GM21825 (cell line): ENCODE measurements around the gene CABLES1.
"Not testable (repeated sequence)": the region's sequence is repeated elsewhere in the genome, so short reads cannot be mapped to it uniquely, and the experiment has no call there.

Experiments
- ATAC-seq: cut with Tn5 transposase; IDR thresholded peaks from one replicate; pipeline ENCODE4 v1.9.1; 2021; ENCODE audit warnings: mild to moderate bottlenecking, moderate library complexity; ENCODE audit not compliant: unreplicated experiment

CABLES1 gene

DNA sequence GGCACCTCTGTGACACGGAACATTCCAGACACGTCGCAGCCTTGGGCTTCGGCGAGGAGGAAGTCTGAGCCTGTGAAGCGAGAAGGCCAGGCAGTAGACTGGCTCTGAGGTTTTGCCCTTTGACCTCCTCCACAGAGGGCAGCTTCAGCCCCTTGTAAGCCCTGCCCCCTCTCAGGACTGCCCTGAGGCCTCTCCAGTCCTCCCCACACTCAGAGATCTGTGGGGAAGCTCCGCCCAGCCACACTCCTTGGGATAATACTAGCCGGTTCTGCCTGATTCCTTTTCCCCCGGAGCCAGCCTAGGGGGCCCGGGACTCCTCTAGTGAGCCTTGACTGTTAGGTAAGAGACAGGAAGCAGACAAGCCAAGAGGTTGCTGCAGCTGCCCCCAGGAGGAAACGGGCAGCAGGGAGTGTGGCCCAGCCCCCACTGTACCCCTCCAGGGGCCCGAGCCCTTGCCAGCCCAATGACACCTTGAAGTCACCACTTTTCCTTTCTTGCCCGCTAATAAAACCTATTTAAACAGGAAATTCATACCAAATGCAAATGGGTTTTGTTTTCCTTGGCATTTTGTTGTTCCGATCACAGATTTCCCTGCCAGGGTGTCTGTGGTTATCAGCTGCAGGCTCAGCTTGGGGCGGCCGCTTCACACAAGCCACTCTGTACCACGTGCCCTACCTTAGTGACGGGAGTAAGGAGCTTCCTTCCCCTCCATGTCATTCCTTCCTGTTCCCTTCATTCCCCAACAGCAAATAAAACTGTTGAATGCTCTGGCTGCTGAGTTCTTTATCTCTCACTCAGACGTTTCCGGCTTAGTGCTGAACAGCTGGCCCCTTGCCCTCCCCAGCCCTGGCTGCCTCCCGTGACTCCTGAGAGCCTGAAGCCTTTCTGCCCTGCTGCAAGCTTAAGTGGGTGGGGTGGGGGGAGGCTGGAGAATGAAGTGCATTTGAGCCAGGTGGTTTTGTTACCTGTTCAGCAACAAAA is 124.7 kb downstream of the CABLES1 start:
- peak; percentile 61 for ATAC-seq

DNA sequence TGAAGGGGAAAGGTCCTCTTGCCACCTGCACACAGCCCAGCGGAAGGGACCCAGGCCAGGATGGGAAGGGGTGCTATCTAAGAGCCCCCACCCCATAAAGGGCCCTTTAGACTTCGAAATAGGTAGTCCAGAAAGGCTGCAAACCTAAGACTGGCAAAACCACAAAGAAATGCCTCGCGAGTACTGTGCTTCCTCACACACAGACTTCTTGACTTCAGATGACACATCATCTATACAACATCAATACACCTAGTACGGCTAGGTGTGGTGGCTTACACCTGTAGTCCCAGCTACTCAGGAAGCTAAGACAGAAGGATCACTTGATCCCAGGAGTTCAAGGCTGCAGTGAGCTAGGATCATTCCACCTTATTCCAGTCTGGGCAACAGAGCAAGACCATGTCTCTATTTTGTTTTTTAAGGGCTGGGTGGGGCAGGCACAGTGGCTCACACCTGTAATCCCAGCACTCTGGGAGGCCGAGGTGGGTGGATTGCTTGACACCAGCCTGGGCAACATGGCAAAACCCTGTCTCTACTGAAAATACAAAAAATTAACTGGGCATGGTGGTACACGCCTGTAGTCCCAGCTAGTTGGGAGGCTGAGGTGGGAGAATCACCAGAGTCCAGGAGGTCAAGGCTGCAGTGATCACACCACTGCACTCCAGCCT is 125.8 kb downstream of the CABLES1 start:
- ATAC-seq: no peak

DNA sequence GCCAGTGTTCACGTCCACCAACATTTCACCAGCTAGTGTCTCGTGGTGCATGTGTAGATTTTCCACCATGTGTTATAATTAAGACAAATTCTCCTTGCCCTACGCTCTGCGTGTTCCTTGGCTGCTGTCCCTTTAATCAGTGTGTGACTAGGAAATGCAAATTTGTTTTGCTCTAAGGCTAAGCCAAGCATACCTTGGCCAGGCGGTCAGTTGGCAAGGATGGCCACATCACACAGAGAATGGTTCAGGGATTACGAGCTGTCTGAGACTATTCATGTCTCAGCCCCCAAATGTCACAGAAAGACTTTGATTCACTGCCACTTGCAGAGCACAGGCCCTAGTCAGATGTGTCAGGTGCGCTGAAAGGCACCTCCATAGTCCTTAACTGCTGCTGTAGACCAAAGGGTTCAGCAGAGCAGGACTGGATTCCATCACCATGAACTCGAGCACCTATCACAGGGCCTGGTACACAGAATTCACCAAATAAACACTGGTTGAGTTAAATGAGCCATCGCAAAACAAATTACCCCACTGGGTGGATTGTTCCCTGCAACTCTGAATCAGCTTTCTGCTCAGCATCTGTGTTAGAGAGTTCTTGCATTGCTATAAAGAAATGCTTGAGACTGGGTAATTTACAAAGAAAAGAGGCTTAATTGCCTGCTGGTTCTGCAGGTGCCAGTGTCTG is 128.4 kb downstream of the CABLES1 start:
- ATAC-seq: no peak

DNA sequence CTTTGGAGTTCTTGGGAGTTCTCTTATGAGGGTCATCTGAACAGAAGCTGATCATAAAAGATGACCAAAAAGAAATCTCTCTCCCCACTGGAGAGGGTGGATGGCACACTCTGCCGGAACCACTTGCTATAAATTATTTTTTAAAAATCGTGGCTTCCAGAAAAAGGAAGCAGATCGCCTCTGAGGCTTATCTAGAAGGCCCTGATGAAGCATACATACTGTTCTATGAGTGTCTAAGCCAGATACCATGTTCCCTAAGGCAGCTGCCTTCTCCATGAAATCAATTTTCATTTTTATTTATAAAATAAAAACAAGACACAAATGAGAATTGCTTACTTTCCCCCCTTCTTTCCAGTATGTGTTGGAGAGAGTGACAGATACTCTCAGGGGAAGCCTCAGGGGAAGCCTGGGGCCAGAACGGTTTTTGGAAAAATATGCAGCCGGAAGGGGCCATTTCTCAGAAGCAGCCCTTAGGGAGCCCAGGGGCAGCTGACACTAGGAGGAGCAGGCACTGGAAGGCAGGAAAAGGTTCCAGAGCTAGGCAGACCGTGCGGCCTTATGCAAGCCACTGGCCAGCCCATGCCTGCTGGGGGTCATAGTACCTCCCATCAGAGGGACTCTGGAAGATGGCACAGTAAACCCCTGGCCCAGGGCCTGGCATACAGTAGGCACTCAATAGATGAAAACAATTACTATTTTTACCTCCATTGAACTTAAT is 130.6 kb downstream of the CABLES1 start:
- ATAC-seq: no peak

DNA sequence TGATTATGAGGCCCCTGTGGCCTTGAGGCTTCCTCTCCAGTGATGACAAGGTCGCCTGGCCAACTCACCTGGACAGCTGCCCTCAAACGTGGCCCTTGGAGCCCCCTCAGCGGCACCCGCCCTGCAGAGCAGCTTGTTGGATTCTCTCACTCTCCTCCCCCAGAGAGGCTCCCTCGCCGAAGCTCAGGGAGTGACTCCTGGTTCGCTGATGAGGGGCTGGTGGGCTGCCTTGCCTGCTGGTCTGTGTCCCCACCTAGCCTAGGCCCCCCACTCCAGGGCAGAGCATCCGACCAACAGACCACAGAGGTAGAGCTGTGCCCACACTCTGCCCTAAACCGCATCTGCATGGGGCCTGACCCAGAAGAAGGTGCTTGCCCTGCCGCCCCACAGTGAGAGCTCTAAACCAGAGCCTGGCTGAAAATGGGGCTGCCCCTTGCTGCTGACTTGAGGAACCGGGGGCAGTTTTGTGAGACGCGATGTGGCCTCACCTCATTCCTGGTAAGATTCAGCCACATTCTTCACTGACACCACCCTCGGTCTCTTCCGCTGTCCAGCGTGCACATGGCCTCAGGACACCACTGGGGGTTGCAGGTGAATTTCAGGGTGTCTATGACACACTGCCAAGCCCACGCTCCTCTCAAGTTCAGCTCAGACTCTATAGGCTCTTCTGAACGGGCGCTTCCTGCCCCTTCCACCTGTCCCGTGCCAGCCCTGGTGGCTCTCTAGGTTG is 131.6 kb downstream of the CABLES1 start:
- peak; percentile 62 for ATAC-seq

DNA sequence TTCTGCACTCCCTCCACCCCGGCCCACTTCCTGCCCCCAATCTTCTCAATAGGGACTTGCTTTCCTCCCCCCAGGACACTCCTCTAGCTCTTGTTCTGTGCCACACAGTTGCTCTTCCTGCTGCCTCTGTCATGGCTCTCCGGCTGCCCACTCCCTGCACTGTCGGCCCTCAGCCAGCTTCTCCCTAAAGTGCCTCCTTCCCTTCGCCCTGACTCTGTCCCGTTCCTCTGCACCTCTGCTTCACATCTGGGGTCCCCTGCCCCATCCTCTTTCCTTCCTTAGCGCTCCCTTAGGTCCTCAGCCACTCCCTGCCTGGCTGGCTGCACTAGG is 132.1 kb downstream of the CABLES1 start:
- ATAC-seq: no peak

DNA sequence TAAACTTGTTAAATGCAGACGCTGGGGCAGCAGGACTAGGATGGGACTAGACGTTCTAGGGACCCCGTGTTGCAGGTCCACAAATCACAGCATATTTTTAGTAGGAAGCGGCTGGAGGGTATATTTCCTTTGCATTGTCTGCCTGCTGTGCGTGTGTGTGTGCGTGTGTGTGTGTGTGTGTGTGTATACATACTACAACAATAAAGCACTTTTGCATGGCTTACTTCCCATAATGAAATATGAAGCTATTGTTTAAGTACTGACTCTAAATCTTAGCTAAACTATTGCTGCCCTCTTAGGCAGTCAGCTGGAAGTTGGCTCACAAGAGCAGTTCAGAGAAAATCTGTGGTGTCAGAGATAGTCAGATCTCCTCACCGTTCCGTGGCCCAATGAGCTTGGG is 133.4 kb downstream of the CABLES1 start:
- no peak for ATAC-seq

DNA sequence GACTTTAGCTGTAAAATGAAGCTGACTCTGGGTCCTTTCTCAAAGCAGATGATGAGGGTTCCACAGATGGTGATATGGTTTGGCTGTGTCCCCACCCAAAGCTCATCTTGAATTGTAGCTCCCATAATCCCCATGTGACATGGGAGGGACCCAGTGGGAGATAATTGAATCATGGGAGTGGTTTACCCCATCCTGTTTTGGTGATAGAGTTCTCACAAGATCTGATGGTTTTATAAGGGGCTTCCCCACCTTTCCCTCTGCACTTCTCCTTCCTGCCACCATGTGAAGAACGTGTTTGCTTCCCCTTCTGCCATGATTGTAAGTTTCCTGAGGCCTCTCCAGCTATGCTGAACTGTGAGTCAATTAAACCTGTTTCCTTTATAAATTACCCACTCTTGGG is 133.8 kb downstream of the CABLES1 start:
- not testable (repeated sequence) for ATAC-seq

DNA sequence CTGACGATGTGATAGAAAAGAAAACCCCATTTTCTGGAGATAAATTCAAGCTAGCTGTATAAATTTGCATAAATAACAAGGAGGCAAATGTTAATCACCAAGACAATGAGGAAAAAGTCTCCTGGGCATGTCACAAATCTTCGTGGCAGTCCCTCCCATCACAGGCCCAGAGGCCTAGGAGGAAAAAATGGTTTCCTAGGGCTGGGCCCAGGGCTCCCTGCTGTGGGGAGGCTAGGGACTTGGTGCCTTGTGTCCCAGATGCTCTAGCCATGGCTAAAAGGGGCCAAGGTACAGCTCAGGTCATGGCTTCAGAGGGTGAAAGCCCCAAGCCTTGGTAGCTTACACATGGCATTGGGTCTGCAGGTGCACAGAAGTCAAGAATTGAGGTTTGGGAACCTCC is 134.6 kb downstream of the CABLES1 start:
- no peak for ATAC-seq

DNA sequence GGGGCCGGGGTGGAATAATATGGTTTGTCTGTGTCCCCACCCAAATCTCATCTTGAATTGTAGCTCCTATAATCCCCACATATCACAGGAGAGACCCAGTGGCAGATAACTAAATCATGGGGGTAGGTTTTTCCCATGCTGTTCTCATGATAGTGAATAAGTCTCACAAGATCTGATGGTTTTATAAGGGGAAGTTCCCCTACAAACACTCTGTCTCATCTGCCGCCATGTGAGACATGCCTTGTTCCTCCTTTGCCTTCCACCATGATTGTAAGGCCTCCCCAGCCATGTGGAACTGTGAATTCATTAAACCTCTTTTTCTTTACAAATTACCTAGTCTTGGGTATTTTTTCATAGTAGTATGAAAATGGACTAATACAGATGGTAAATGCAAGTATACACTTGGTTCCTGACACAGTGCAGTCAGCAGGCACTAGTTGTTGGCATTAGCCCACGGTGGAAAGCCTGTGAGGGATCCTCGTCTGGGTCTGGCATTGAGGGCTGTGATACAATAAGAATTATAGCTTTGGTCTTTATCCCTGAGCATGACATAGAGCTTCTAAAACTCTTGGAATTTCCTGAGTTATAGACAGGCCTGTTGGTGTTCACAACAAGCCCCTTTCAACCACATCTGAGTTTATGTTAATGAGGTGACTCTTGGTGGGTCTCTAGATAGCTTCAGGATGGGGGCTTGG is 135.8 kb downstream of the CABLES1 start:
- no peak for ATAC-seq

DNA sequence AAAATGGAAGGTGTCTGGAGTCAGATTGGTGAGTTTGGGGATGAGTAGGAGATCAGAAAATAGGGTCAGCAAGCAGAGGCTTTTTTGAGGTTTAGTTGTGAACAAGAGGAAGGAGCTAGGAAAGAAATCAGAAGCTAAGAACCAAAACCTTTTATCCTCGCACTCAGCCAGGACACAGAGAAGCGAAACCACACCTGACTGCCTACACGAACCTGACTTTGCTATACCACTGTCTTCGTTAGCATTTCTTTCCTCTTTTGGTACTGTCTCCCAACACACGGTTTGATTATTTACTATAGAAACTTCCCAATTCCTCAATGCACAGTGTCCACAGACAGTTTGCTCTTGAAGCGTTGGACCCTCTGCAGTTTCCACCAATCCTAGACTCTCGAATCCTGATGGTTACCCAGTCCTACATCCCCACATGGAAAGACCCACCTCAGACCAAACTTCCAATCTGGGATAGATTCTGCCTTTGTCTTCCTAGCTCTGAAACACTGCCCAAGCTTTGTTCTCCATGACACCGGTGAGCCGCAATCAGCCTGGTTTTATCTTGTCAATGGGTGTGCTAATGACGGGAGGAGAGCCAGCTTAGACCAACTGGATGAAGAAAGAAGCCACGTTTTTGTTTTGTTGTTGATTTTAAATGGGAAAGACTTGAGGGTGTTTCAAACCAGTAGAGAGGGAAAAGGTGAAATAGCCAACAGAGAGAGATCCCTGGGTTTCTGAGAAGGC is 137.4 kb downstream of the CABLES1 start:
- no peak for ATAC-seq

DNA sequence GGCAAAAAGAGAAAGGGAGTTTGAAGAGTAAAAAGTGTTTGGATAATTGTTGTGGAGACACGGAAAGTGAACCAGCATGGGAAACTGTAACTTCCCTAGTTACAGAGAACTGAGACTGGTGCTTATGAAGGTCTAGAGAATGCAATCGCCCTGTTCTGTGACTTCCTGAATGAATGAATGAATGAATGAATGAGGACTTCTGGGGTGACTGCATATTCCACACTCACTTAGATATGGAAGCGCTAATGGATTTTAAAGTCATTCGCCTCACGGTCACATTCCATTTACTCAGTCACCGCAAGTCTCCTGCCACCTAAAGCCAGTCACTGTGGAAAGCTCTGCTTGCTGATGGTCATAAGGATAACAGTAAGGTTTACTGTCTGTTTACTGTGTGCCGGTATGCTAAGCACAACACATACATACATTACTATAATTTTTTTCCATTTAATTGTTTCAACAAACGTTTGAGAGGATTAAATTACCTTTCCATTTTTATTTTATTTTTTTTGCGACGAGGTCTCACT is 138.2 kb downstream of the CABLES1 start:
- ATAC-seq: no peak

DNA sequence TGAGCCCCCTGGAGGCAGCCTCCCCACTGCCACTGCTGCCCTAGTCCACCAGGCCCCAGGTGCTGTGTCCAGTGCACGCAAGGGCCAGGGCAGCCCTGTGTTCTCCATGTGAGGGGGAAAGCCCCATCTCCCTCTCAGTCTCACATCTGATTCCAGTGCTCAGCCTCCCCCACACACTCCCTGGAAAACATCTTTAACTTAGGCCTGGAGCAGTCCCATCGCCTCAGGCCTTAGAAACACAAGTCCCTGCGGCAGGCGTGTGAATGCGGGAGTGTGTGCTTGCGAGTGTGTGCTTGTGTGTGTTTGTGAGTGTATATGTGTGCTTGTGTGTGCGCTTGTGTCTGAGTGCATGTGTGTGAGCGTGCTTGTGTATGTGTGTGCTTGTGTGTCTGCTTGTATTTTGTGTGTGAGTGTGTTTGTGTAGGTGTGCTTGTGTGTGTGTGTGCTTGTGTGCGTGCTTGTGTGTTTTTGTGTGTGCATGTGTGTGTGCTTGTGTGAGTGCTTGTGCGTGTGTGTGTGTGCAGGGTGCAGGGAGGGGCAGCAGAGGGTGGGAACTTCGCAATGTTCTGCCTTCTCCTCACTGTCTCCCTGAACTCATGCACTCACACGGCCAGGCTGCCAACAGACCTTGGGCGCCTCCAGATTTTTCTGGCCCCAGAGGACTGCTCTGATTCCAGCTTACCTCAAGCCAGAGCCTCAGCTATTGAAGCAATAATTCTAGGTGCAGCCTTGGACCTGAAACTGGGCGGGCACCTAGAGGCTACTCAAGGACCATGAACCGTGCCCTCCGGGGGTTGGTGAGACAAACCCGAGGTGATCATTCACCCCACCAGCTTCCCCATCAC is 139.6 kb downstream of the CABLES1 start:
- no peak for ATAC-seq

DNA sequence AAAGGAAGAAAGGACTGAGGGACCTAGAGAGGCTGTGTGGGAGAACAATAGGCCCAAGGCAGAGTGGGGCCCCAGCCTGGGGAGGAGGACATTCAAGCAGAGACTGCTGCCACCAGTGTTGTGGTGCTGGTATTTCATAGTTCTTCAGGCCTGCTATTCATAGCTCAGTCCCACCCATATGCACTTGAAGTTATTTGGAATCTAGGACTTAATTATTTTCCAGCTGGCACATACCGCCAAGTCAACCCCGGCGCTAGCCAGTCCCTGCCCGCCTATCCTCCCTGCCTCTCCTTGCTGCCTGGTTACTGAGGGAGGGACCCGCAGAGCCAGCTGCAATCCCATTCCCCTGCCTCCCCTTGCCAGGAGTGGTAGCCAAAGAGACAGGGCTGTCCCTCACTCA is 141.2 kb downstream of the CABLES1 start:
- no peak for ATAC-seq

DNA sequence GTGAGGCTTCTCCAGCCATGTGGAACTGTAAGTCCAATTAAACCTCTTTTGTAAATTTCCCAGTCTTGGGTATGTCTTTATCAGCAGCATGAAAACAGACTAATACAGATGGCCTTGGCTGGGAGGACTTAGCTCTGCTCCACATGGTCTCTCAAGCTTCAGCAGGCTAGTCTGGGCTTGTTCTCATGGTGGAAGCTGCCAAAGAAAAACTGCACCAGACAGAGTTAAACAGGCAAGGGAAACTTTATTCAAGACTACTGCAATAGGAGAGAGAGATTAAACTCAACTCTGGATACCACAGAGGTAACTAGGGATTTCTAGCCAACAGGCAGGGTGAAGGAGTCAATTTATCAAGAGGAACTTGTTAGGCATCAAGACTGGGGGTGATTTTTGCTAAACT is 142.1 kb downstream of the CABLES1 start:
- no peak for ATAC-seq

DNA sequence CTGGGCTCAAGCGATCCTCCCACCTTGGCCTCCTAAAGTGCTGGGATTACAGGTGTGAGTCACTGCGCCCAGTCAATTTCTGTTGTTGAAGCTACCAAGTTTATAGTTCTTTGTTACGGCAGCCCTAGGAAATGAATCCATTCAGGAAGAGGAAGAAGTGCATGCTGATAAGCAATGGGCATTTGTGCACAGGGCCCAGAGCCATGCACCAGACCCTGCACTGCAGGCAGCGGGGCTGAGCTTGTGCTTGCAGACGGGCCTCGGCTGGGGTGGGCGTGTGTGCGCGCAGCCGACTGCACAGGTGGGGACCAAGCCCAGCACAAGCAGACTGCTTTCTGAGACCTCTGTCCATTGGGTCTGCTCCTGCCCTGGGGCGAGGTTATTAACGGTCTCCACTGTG is 144.6 kb downstream of the CABLES1 start:
- no peak for ATAC-seq

DNA sequence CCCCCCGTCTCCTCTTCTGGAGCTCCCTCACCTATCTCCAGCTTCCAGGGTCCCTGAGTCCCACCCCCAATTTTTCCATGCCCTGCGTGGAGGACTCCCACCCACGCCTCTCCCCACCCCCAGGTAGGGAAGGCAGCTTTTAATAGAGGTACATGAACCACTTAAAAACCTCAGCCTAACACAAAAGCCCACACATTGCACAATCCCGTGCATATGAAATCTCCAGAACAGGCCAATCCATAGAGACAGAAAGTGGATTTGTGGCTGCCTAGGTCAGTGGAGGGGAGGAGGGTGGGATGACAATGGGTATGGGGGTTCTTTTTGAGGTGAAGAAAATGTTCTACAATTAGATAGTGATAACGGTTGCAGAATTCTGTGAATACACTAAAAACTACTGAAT is 145.6 kb downstream of the CABLES1 start:
- ATAC-seq: no peak
